IPS-18c (cell line): Measurements from ENCODE around the gene MAP4K2.

Experiments
- H3K4me3 ChIP-seq: 2 replicates; pipeline ENCODE4 v1.7.0; 2013; ENCODE audit warnings: low read depth, mild to moderate bottlenecking, low read length, moderate library complexity; ENCODE audit not compliant: insufficient read depth
- H3K9me3 ChIP-seq: one replicate; pipeline ENCODE4 v1.6.1; 2013; ENCODE audit warnings: mild to moderate bottlenecking, low read length, moderate library complexity; ENCODE audit not compliant: control insufficient read depth, insufficient read depth

The MAP4K2 gene

GRCh38 chr11:64841592-64842365 is 38.8 kb upstream of the MAP4K2 start:
- Histone ChIP-seq H3K4me3 (no peak overlapping the region), H3K9me3 (no peaks in the 10 kb centered on the region)

DNA sequence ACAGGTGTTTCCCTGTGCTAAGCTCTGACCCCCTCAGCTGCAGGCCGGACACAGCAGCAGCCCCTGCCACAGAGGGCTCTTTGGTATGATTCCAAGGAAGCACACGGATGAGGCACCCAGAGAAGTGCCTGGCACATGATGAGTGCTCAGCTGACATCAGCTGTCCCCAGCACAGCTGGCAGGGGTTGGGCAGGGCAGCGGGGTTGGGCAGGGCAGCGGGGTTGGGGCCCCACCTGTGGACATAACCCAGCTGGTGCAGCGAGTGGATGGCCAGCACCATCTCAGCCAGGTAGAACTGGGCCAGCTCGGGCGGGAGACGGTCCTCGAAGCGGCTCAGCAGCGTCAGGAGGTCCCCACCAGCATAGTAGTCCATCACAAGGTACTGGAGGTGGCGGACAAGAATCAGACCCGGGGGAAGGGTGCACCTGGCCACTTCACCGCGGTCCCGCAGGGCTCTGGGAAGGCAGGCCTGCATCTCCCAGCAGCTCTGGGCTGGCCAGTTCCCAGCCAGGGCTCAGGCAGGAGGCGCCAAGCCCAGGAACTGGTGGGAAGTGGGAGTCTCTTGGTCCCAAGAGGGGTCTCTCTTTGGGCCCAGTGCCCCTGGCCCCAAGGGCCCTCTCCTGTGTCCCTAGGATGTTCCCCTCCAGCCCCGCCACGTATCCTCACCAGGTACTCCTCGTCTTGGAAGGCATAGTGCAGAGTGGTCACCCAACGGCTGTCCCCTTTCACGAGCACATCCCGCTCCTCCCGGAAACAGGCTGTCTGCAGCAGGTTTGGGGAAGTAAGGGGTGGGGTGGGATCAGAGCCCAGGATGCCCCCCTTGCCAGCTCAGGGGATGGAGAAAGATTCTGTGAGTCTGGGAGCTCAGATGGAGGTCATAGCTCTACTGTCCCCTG is 37.1 kb upstream of the MAP4K2 start:
- H3K4me3 ChIP-seq = no peak overlapping the region
- H3K9me3 ChIP-seq = no peaks in the 10 kb centered on the region

- Histone ChIP-seq H3K4me3 (no peak overlapping the region), H3K9me3 (no peaks in the 10 kb centered on the region)
These were observed 36.3 kb upstream of the MAP4K2 start for GRCh38 chr11:64839335-64839734.

DNA sequence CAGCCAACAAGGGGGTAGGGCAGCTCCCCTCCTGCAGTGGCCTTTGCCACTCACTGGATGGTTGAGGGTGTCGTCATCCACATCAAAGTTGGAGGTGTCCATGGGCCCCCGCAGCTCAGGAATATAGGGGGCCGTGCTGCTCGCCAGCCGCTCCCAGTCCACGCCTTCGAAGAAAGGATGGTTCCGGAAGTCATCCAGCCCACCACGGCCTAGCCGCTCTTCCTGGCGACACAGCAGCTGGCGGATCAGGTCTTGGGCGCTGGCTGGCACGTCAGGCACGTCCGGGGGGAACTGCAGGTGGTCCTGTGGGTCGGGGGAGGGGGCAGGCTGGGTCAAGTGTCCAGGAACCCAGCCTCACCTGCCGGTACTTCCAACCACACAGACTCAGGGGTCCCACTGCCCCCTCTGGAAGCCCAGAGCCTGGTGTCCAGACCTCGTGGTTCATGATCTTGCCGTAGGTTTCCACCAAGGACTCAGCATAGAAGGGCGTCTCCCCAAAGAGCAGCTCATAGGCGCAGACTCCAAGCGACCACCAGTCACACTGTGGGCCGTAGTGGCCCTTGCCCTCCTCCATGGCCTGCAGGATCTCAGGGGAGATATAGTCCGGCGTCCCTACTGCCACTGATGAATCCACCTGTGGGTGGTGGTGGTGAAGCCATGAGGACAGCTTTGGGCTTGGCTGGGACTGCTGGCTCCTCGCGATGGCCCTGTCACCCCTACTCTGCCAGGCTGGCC is 35.8 kb upstream of the MAP4K2 start:
- no peak overlapping the region for H3K4me3 ChIP-seq
- no peaks in the 10 kb centered on the region for H3K9me3 ChIP-seq

DNA sequence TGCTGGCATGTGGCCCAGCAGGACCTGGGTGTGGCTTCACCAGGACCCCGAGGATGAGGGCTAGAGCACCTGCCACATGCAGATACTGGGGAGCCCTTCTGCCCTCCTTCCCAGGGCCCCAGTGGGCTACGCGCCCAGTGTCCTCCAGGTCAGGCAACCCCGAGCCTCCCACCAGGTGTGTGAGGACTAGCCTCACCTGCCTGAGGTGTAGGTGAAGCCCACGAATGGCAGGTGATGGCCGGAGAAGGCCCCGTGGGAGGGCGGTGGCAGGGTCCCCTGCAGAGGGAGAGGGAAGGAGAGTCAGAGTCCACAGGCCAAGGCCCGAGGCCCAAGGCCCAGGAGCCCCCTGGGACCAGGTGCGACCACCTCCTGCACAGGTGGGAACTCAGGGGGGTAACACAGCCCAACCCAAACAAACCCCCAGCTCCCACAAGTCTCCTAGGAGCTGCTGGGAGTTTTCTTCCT is 34.9 kb upstream of the MAP4K2 start:
- H3K4me3 ChIP-seq = no peak overlapping the region

GRCh38 chr11:64836448-64837072 is 33.5 kb upstream of the MAP4K2 start:
- no peak overlapping the region for H3K4me3 ChIP-seq
- no peaks in the 10 kb centered on the region for H3K9me3 ChIP-seq

More for the DNA sequence above, 34.9 kb upstream of the MAP4K2 start:
- H3K9me3 ChIP-seq = no peaks in the 10 kb centered on the region

- Histone ChIP-seq H3K4me3 (no peak overlapping the region), H3K9me3 (no peaks in the 10 kb centered on the region)
These were observed 32.8 kb upstream of the MAP4K2 start for GRCh38 chr11:64835616-64836447.

DNA sequence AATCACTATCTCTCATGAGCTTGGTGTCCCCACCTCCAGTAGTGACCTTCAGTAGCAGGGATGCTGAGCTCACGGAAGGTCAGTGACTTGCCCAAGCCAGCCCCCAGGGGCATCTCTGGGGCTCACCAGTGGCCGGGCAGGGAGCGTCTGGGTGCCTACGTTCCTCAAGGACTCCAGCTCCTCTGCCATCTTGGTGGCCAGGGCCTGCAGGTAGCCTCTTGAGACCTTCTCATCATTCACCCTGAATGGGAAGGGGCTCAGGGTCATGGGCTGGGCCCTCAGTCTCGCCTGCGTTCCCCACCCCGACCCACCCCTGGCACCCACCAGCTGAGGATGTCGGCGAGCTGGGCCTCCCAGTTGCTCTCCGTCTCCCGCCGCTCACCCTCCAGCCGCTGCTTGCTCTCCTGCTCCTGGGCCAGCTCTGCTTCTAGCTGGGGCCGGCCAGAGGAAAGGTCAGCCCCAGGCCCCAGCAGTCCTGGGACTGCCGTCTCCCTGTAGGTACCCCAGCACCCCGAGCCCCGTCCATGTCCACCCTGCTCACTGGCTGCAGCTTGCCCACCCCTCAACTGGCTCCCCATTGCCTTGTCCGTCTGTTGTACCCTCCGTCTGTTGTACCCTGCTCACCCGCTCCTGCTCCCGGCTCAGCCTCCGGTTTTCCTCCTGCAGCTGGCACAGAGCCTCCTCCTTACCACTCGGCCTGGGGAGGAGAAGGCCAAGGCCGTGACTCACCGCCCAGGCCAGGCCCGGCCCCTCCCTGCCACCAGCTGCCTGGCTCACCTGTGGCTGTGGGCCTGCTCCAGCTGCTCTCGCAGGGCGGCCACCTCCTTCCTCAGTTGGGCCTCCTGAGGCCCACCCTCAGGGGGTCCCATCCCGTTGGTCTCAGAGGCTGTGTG is 32.0 kb upstream of the MAP4K2 start:
- H3K9me3 ChIP-seq = no peaks in the 10 kb centered on the region
- no peak overlapping the region for H3K4me3 ChIP-seq

- no peak overlapping the region for H3K4me3 ChIP-seq
- no peaks in the 10 kb centered on the region for H3K9me3 ChIP-seq
These were observed 31.2 kb upstream of the MAP4K2 start for GRCh38 chr11:64834031-64834722.

DNA sequence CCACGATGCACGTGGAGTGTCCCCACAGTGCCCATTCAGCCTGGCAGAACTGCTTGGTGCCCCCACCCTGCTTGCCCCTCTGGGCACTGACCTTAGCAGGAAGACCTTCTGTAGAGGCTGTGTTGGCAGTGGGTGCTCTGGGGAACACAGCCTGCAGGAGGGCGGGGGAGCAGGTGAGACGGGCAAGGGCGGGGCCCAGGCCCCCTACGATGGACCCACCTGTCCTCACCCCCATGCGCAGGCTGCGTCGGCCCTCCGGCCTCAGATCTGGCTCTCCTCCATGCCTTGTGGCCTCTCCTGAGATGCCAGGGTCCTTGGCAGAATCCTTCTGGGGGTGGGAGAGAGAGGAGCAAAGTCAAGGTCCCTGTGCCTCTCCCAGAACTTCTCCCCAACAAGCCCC is 30.5 kb upstream of the MAP4K2 start:
- no peaks in the 10 kb centered on the region for H3K9me3 ChIP-seq
- no peak overlapping the region for H3K4me3 ChIP-seq

GRCh38 chr11:64833198-64833502 is 30.1 kb upstream of the MAP4K2 start:
- Histone ChIP-seq H3K4me3 (no peak overlapping the region), H3K9me3 (no peaks in the 10 kb centered on the region)

GRCh38 chr11:64832467-64833197 is 29.6 kb upstream of the MAP4K2 start:
- H3K4me3 ChIP-seq = no peak overlapping the region
- no peaks in the 10 kb centered on the region for H3K9me3 ChIP-seq

- Histone ChIP-seq H3K9me3 (no peaks in the 10 kb centered on the region), H3K4me3 (no peak overlapping the region)
These were observed 28.4 kb upstream of the MAP4K2 start for GRCh38 chr11:64831411-64831891.

DNA sequence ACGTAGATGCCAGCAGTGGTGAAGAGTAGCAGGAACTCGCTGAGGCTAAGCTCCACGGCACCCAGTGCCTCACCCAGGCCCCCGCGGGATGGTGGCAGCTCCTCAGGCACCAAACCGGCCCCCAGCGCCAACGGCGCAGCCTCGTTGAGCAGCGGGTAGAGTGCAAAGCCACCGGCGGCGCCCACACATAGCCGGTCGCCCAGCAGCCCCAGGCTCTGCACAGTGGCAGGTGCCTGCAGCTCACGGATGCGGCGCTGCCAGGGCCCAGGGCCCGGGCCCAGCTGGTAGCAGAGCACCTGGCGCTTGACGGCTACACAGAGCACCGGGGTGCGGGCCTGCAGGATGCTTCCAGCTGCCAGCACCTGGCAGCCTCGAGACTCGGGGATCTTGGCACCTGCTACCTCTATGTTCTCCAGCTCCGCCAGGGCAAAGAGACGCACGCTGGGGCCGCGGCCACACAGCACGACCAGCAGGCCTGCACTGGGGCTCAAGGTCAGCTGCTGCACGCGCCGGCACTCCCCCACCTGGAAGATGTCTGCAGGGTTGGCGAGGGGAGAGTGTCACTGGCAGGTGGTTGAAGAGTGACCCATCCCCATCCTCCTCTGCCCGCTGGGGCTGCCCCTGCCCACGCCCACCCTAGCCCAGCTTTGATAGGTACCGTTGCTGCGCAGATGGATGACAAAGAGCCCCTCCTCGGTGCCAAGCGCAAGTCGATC is 26.7 kb upstream of the MAP4K2 start:
- no peak overlapping the region for H3K4me3 ChIP-seq
- H3K9me3 ChIP-seq = no peaks in the 10 kb centered on the region
